Stomach (tissue), 9 donors: ENCODE data around the gene MCRIP2. TPM values are rescaled to one million over a fixed set of nuclear protein-coding genes. Genes with fewer than 3 reads are reported as not detected.

Source experiments
- DNase-seq, 2 donors: peaks; one replicate each; pipeline versions ENCODE4 v3.0.0 to v3.0.0-alpha.2; 2013 to 2019
- H3K27ac ChIP-seq, 5 donors: fragments of 200-600 bp in 4 of 5; sonication (generic) in 4 of 5; one replicate each; pipeline ENCODE4 v1.5.1; 2013 to 2019; ENCODE audit warnings: mild to moderate bottlenecking in 1 of 5, moderate library complexity in 1 of 5
- H3K27me3 ChIP-seq, 3 donors: fragments of 200-600 bp; sonication (generic); one replicate each; pipeline ENCODE4 v1.5.1; 2017 to 2019; ENCODE audit warnings: mixed run types in 1 of 3
- H3K36me3 ChIP-seq, 4 donors: fragments of 200-600 bp; sonication (generic); 1 replicate in 3 of 4; 2 replicates in 1 of 4; pipeline ENCODE4 v1.5.1; 2016 to 2019
- H3K4me1 ChIP-seq, 4 donors: fragments of 200-600 bp; sonication (generic); one replicate each; pipeline ENCODE4 v1.5.1; 2016 to 2019
- H3K4me3 ChIP-seq, 4 donors: fragments of 200-600 bp; sonication (generic) in 3 of 4; one replicate each; pipeline ENCODE4 v1.5.1; 2016 to 2019; ENCODE audit warnings: mild to moderate bottlenecking in 1 of 4
- H3K9me3 ChIP-seq, 4 donors: fragments of 200-600 bp; sonication (generic); one replicate each; pipeline ENCODE4 v1.5.1; 2016 to 2019
- CTCF ChIP-seq, 7 experiments: fragments of 450-650 bp in 4 of 7; fragments of 200-600 bp in 3 of 7; sonication (generic) in 3 of 7; IDR thresholded peaks; one replicate each; pipeline ENCODE4 v1.5.1; 2016 to 2019; ENCODE audit warnings: antibody characterized with exemption in 7 of 7, control low read depth in 2 of 7, mild to moderate bottlenecking in 1 of 7
- EP300 ChIP-seq: sonication (generic); formaldehyde crosslinking; IDR thresholded peaks from one replicate; pipeline ENCODE4 v1.6.1; 2017; ENCODE audit warnings: antibody characterized with exemption
- POLR2A ChIP-seq, 4 donors: fragments of 450-650 bp; IDR thresholded peaks; one replicate each; pipeline ENCODE4 v1.6.1; 2016; ENCODE audit warnings: antibody characterized with exemption in 4 of 4, control low read depth in 2 of 4, mild to moderate bottlenecking in 1 of 4, moderate library complexity in 1 of 4
- POLR2AphosphoS5 ChIP-seq, 3 donors: sonication (generic); formaldehyde crosslinking; IDR thresholded peaks; one replicate each; pipeline ENCODE4 v1.6.1; 2016; ENCODE audit warnings: antibody characterized with exemption in 3 of 3
- WGBS, 5 donors: extraction: QIAGEN DNeasy Blood & Tissue Kit in 3 of 5; methylation state at CpG; one replicate each; pipeline versions ENCODE4 v1.1.5 to v1.1.7; 2013 to 2018; 5-methylcytosine and 5-hydroxymethylcytosine counted together
- intact Hi-C: fragments of 100-400 bp; cut with DNase I; formaldehyde crosslinking; loops from one replicate; pipeline ENCODE4 v1.15.1; 2023; ENCODE audit warnings: low total_unique reads
- polyA plus RNA-seq, 3 donors: library from polyadenylated mRNA; stranded (reverse); fragments of 200-250 nt; gene quantifications; one replicate each; pipeline ENCODE4 v1.2.3, GENCODE V29; 2013
- total RNA-seq, 5 donors: library from RNA; depleted of rRNA; stranded (reverse); fragments of >200 nt; gene quantifications; one replicate each; pipeline versions ENCODE4 v1.1.0 to v1.2.3, GENCODE V29; 2014 to 2016
- donor health status: healthy with polysubstance abuse.
- donor health status: Bipolar disorder and iron deficiency.
- donor health status: healthy.

The MCRIP2 gene
- total and polyA plus RNA-seq, 8 donors = 14.0 to 440 (median 89.5) TPM

GRCh38 chr16:621526-622105, 20.0 kb upstream of the MCRIP2 start:
- peak overlapping the region in 2 of 5 donors; percentile 7 to 42 for H3K27ac ChIP-seq
- H3K36me3 ChIP-seq = peaks cover 9 to 50% (median 40%) of the 10 kb centered on the region in 4 donors
- no peaks in the 10 kb centered on the region for H3K9me3 ChIP-seq
- peak in 1 of 2 donors; percentile 50 for DNase-seq
- H3K27me3 ChIP-seq = no peaks in the 10 kb centered on the region
- intact Hi-C loops = no loop called here
- TF ChIP-seq EP300 (no peak), POLR2AphosphoS5 (IDR thresholded peaks at IDR 0.05) (no peak), CTCF (IDR thresholded peaks at IDR 0.05) (no peak), POLR2A (IDR thresholded peaks at IDR 0.05) (no peak)
- 41 to 75% (median 55%) methylated on average over 7 to 21 of the region's 21 CpGs for WGBS, 5 donors
- H3K4me1 ChIP-seq = peaks cover 15 to 24% (median 20%) of the 10 kb centered on the region in 4 donors
- no peak overlapping the region for H3K4me3 ChIP-seq

GRCh38 chr16:622920-623280, 18.7 kb upstream of the MCRIP2 start:
- Histone ChIP-seq H3K4me1 (peaks cover 15 to 26% (median 22%) of the 10 kb centered on the region in 4 donors), H3K27me3 (no peaks in the 10 kb centered on the region), H3K4me3 (no peak overlapping the region), H3K36me3 (peaks cover 13 to 51% (median 41%) of the 10 kb centered on the region in 4 donors), H3K27ac (peak overlapping the region in 1 of 5 donors; percentile 42), H3K9me3 (no peaks in the 10 kb centered on the region)
- intact Hi-C loops = no loop called here
- WGBS, 5 donors = 93 to 96% (median 94%) methylated on average over 17 of the region's 17 CpGs
- TF ChIP-seq EP300 (no peak), POLR2AphosphoS5 (IDR thresholded peaks at IDR 0.05) (no peak)
- DNase-seq = no peak

GRCh38 chr16:624526-625070, 17.0 kb upstream of the MCRIP2 start:
- Histone ChIP-seq H3K9me3 (no peaks in the 10 kb centered on the region), H3K27me3 (no peaks in the 10 kb centered on the region), H3K36me3 (peaks cover 19 to 58% (median 49%) of the 10 kb centered on the region in 4 donors), H3K4me3 (no peak overlapping the region), H3K4me1 (peaks cover 21 to 31% (median 26%) of the 10 kb centered on the region in 4 donors), H3K27ac (no peak overlapping the region)
- WGBS, 5 donors = 84 to 90% (median 86%) methylated on average over 9 to 10 of the region's 10 CpGs
- TF ChIP-seq POLR2AphosphoS5 (IDR thresholded peaks at IDR 0.05) = no peak
- no peak for TF ChIP-seq EP300
- no peak for TF ChIP-seq CTCF (IDR thresholded peaks at IDR 0.05)
- TF ChIP-seq POLR2A (IDR thresholded peaks at IDR 0.05) = no peak
- no peak for DNase-seq
- intact Hi-C loops = no loop called here

DNA sequence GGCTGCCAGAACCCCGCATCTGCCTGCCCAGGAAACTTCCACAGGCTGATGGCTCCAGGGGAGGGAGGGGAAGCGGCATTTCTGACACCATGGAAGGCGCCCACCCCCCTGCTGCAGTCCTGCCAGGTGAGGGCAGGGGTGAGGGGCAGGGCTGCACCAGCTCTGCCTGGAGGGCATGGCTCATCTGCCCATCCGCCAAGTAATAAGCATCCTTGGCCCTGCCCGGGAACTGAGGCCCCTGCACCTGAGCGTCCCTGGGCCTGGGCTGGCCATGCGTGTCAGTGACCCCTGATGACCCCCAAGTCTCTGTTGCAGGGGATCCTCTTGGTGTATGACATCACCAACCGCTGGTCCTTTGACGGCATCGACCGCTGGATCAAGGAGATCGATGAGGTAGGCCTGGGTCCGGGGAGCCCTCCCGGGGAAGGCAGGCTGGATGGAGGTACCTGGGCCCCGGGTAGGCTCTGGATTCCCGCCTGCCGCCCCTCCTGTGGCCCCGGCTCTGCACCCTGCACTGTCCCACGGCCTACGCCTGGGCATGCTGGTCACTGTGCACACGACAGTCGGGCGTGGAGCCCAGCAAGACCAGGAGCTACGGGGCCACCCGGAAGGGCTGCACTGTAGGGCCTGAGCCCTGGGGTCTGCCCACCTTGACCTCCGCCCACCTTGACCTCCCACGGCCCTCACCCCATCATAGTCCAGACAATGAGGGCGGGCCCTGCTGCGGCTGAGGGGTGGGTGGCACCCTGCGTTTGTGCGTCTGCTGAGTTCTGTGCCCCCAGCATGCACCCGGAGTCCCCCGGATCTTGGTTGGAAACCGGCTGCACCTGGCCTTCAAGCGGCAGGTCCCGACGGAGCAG, 16.3 kb upstream of the MCRIP2 start:
- Histone ChIP-seq H3K4me3 (no peak overlapping the region), H3K9me3 (no peaks in the 10 kb centered on the region), H3K27ac (no peak overlapping the region), H3K36me3 (peaks cover 19 to 54% (median 47%) of the 10 kb centered on the region in 4 donors), H3K27me3 (no peaks in the 10 kb centered on the region), H3K4me1 (peaks cover 29 to 39% (median 33%) of the 10 kb centered on the region in 4 donors)
- DNase-seq = no peak
- WGBS, 5 donors = 75 to 95% (median 94%) methylated on average over 4 to 37 of the region's 37 CpGs
- no peak for TF ChIP-seq POLR2AphosphoS5 (IDR thresholded peaks at IDR 0.05)
- TF ChIP-seq POLR2A (IDR thresholded peaks at IDR 0.05) = no peak
- TF ChIP-seq EP300 = no peak
- no peak for TF ChIP-seq CTCF (IDR thresholded peaks at IDR 0.05)
- intact Hi-C loops = no loop called here
